Urinary bladder (tissue), 4 donors: Measurements from ENCODE around the gene EDA. TPM values are rescaled to one million over a fixed set of nuclear protein-coding genes. Genes with fewer than 3 reads are reported as not detected.

Source experiments
- DNase-seq: peaks from one replicate; pipeline ENCODE4 v3.0.0-alpha.2; 2015; ENCODE audit errors: extremely low spot score
- H3K27ac ChIP-seq: one replicate; pipeline ENCODE4 v1.5.1; 2013; ENCODE audit warnings: low read depth, mild to moderate bottlenecking, moderate library complexity
- H3K36me3 ChIP-seq: one replicate; pipeline ENCODE4 v1.6.1; 2013; ENCODE audit warnings: mild to moderate bottlenecking, moderate library complexity; ENCODE audit not compliant: insufficient read depth
- H3K4me1 ChIP-seq: one replicate; pipeline ENCODE4 v1.6.1; 2013; ENCODE audit warnings: mild to moderate bottlenecking, moderate library complexity; ENCODE audit not compliant: insufficient read depth
- H3K4me3 ChIP-seq: one replicate; pipeline ENCODE4 v1.5.1; 2013; ENCODE audit warnings: low read depth, low read length
- WGBS: extraction: QIAGEN DNeasy Blood & Tissue Kit; methylation state at CpG from one replicate; pipeline ENCODE4 v1.1.7; 2013; 5-methylcytosine and 5-hydroxymethylcytosine counted together
- polyA plus RNA-seq: library from polyadenylated mRNA; stranded (reverse); fragments of 200-250 nt; gene quantifications from one replicate; pipeline ENCODE4 v1.2.3, GENCODE V29; 2013
- total RNA-seq: library from RNA; depleted of rRNA; stranded (reverse); fragments of >200 nt; gene quantifications from one replicate; pipeline ENCODE4 v1.2.3, GENCODE V29; 2014
- donor health status: healthy with polysubstance abuse.
- donor health status: healthy.

Gene EDA
- total and polyA plus RNA-seq, 2 donors = 3.8 to 5.7 TPM

GRCh38 chrX:69630147-69630546 is 14.2 kb downstream of the EDA start:
- no peaks in the 10 kb centered on the region for H3K4me1 ChIP-seq
- H3K36me3 ChIP-seq = no peaks in the 10 kb centered on the region
- DNase-seq = no peak
- H3K27ac ChIP-seq = no peak overlapping the region
- WGBS = 92% methylated on average over 2 of the region's 2 CpGs
- no peak overlapping the region for H3K4me3 ChIP-seq

GRCh38 chrX:69664693-69665092 is 48.8 kb downstream of the EDA start:
- no peak for DNase-seq
- 24% methylated on average over 1 of the region's 1 CpG for WGBS
- no peaks in the 10 kb centered on the region for H3K36me3 ChIP-seq
- no peak overlapping the region for H3K4me3 ChIP-seq
- no peak overlapping the region for H3K27ac ChIP-seq
- H3K4me1 ChIP-seq = no peaks in the 10 kb centered on the region

DNA sequence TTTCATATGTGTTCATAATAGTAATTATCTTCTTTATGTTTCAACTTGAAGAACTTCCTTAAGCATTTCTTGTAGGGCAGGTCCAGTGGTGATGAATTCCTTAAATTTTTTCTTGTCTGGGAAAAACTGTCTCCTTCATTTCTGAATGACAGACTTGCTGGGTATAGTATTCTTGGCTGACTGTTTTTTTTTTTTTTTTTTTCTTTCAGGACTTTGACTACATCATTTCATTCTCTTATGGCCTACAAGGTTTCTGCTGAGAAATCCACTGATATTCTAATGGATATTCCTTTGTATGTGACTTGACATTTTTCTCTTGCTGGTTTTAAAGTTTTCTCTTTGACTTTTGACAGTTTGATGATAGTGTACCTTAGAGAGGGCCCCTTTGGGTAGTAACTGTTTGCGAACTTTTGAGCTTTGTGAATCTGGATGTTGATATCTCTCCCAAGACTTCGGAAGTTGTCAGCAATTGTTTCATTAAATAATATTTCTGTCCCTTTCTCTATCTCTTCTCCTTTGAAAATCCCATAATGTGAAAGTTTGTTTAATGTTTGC is 54.2 kb downstream of the EDA start:
- Histone ChIP-seq H3K4me1 (no peaks in the 10 kb centered on the region), H3K4me3 (no peak overlapping the region), H3K36me3 (no peaks in the 10 kb centered on the region), H3K27ac (no peak overlapping the region)
- DNase-seq = no peak
- WGBS = 93% methylated on average over 2 of the region's 2 CpGs

- H3K27ac ChIP-seq = no peak overlapping the region
- H3K4me3 ChIP-seq = no peak overlapping the region
- no peak for DNase-seq
- no peaks in the 10 kb centered on the region for H3K4me1 ChIP-seq
- H3K36me3 ChIP-seq = no peaks in the 10 kb centered on the region
Measured at GRCh38 chrX:69674891-69675290, 59.0 kb downstream of the EDA start.

- no peak overlapping the region for H3K4me3 ChIP-seq
- H3K4me1 ChIP-seq = no peaks in the 10 kb centered on the region
- H3K36me3 ChIP-seq = no peaks in the 10 kb centered on the region
- DNase-seq = no peak
- no peak overlapping the region for H3K27ac ChIP-seq
- WGBS = 65% methylated on average over 2 of the region's 2 CpGs
Measured at GRCh38 chrX:69705818-69706217, 89.9 kb downstream of the EDA start.

GRCh38 chrX:69718102-69718501 is 102.2 kb downstream of the EDA start:
- Histone ChIP-seq H3K4me1 (no peaks in the 10 kb centered on the region), H3K27ac (no peak overlapping the region), H3K4me3 (no peak overlapping the region), H3K36me3 (no peaks in the 10 kb centered on the region)
- WGBS = 94% methylated on average over 1 of the region's 1 CpG
- no peak for DNase-seq

GRCh38 chrX:69724307-69724706 is 108.4 kb downstream of the EDA start:
- Histone ChIP-seq H3K4me3 (no peak overlapping the region), H3K4me1 (no peaks in the 10 kb centered on the region), H3K36me3 (no peaks in the 10 kb centered on the region), H3K27ac (no peak overlapping the region)
- no peak for DNase-seq
- WGBS = 54% methylated on average over 2 of the region's 2 CpGs

GRCh38 chrX:69740317-69740716 is 124.4 kb downstream of the EDA start:
- Histone ChIP-seq H3K36me3 (no peaks in the 10 kb centered on the region), H3K27ac (no peak overlapping the region), H3K4me1 (no peaks in the 10 kb centered on the region), H3K4me3 (no peak overlapping the region)
- no peak for DNase-seq

DNA sequence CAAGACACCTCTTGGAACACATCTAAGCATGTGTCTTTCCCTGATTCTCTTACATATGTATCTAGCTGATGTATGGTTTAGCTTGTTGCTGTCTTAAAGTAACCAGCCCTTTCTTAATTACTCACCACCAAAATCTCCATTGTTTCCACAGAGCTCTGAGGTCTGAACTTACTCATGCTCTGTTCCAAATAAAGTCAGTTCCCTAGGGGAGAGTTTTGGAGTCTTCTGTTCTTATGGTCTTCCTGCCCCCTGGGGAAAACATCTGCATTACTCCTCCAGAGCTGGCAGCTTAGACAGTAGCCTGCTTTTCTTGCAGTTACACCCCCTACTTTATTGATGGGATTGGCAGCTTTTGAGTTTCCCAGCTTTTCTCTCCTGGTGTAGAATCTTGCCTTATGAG is 125.8 kb downstream of the EDA start:
- DNase-seq = no peak
- H3K36me3 ChIP-seq = no peaks in the 10 kb centered on the region
- H3K4me1 ChIP-seq = no peaks in the 10 kb centered on the region
- no peak overlapping the region for H3K4me3 ChIP-seq
- no peak overlapping the region for H3K27ac ChIP-seq

DNA sequence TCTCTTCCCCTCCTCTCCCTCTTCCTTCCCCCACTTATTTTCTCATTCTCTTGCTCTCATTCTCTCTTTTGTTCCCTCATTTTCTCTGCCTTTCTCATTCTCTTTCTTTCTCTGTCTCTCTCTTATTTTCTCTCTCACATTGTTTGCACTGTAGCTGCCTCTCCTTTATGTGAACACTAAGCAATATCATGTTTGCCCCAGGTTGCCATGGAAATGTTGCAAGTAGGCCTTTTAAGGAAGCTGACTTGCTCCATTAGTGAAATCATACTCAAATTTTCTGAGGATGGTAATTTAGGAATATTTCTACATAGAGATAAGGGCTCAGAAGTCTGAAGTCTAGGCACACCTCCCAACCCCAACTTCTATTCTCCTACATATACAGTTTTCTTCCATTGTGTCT is 130.1 kb downstream of the EDA start:
- DNase-seq = no peak
- H3K4me3 ChIP-seq = no peak overlapping the region

GRCh38 chrX:69748055-69748454 is 132.1 kb downstream of the EDA start:
- Histone ChIP-seq H3K36me3 (no peaks in the 10 kb centered on the region), H3K4me3 (no peak overlapping the region)
- WGBS = 89% methylated on average over 1 of the region's 1 CpG

More for the DNA sequence above, 130.1 kb downstream of the EDA start:
- no peaks in the 10 kb centered on the region for H3K36me3 ChIP-seq
- H3K4me1 ChIP-seq = no peaks in the 10 kb centered on the region
- H3K27ac ChIP-seq = no peak overlapping the region

GRCh38 chrX:69759921-69760625 is 144.2 kb downstream of the EDA start:
- Histone ChIP-seq H3K36me3 (no peaks in the 10 kb centered on the region), H3K27ac (no peak overlapping the region), H3K4me3 (no peak overlapping the region), H3K4me1 (no peaks in the 10 kb centered on the region)
- 62% methylated on average over 1 of the region's 1 CpG for WGBS
- no peak for DNase-seq

More at GRCh38 chrX:69748055-69748454, 132.1 kb downstream of the EDA start:
- DNase-seq = no peak
- H3K4me1 ChIP-seq = no peaks in the 10 kb centered on the region
- no peak overlapping the region for H3K27ac ChIP-seq

GRCh38 chrX:69761633-69762032 is 145.7 kb downstream of the EDA start:
- no peak overlapping the region for H3K4me3 ChIP-seq
- 75% methylated on average over 3 of the region's 3 CpGs for WGBS
- H3K27ac ChIP-seq = no peak overlapping the region
- H3K36me3 ChIP-seq = no peaks in the 10 kb centered on the region
- no peaks in the 10 kb centered on the region for H3K4me1 ChIP-seq
- no peak for DNase-seq

GRCh38 chrX:69762340-69762739 is 146.4 kb downstream of the EDA start:
- Histone ChIP-seq H3K36me3 (no peaks in the 10 kb centered on the region), H3K27ac (no peak overlapping the region), H3K4me1 (no peaks in the 10 kb centered on the region), H3K4me3 (no peak overlapping the region)
- WGBS = 82% methylated on average over 3 of the region's 3 CpGs
- DNase-seq = no peak
